22Rv1 (cell line): ENCODE measurements around the gene KIAA2012.
A peak's percentile ranks its signal among the peaks of the same experiment; 100 is the strongest.

Experiments used
- H3K27ac ChIP-seq: fragments of 450-650 bp; 2 replicates; pipeline ENCODE4 v1.5.1; 2017
- ZFX ChIP-seq: fragments of 450-650 bp; IDR thresholded peaks from 2 replicates; pipeline ENCODE4 v1.6.1; 2017; ENCODE audit warnings: antibody characterized with exemption, borderline replicate concordance
- TF ChIP-seq, protein P1 (sequence below): fragments of 450-650 bp; IDR thresholded peaks from 2 replicates; pipeline ENCODE4 v1.5.1; 2017; ENCODE audit warnings: mild to moderate bottlenecking

KIAA2012 gene

DNA sequence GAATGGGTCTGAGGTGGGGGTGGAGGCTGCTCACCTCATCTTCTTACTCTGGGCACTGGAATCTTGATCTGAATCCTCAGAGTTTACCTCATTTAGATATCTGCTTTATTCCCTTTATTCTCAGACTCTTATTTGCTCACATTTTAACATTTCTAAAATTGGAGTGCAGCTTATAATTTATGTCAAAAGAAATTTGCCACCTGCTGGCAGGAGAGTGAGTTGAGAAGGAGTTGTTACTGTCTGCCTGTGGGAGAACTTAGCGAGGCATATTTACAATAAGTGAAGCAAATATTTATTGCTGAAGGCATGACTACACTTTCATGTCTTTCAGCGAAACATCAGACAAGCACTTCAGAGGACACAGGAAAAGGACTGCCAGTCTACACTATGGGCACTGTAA, 16.4 kb upstream of the KIAA2012 start:
- H3K27ac ChIP-seq, result no peak overlapping the region
- no peak for TF ChIP-seq ZFX
- TF ChIP-seq, protein P1, sequence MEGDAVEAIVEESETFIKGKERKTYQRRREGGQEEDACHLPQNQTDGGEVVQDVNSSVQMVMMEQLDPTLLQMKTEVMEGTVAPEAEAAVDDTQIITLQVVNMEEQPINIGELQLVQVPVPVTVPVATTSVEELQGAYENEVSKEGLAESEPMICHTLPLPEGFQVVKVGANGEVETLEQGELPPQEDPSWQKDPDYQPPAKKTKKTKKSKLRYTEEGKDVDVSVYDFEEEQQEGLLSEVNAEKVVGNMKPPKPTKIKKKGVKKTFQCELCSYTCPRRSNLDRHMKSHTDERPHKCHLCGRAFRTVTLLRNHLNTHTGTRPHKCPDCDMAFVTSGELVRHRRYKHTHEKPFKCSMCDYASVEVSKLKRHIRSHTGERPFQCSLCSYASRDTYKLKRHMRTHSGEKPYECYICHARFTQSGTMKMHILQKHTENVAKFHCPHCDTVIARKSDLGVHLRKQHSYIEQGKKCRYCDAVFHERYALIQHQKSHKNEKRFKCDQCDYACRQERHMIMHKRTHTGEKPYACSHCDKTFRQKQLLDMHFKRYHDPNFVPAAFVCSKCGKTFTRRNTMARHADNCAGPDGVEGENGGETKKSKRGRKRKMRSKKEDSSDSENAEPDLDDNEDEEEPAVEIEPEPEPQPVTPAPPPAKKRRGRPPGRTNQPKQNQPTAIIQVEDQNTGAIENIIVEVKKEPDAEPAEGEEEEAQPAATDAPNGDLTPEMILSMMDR, result peak; percentile 35

DNA sequence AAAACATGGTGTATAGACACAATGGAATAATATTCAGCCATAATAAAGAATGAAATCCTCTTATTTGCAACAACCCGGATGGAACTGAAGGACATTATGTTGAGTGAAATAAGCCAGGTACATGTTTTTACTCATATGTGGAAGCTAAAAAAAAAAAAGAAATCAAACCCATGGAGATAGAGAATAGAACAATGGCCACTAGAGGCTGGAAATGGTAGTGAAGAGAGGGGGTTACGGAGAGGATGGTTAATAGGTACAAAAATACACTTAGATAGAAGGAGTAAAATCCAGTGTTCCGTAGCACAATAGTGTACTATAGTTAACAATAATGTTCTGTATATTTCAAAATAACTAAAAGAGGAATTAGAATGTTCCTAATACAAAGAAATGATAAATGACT, 12.8 kb upstream of the KIAA2012 start:
- TF ChIP-seq, protein P1, result peak; percentile 43
- TF ChIP-seq ZFX, result no peak

DNA sequence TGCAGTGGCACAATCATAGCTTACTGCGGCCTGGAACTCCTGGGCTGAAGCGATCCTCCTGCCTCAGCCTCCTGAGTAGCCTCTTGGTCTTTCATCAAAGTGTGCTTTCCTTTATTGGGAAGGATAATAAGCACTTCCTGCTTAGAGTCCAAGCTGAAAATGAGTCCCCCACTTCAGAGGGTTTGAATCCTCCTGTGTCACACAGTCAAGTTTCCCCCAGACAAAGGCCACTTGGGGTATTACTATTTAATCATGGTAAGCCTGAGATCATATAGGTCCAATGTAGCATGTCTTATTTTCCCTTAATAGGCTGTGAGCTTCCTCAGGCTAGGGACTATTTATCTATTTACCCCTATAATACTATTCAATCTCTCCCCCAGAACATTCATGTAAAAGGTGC, 11.4 kb upstream of the KIAA2012 start:
- H3K27ac ChIP-seq, result no peak overlapping the region

More for the DNA sequence above, 12.8 kb upstream of the KIAA2012 start:
- H3K27ac ChIP-seq, result no peak overlapping the region

DNA sequence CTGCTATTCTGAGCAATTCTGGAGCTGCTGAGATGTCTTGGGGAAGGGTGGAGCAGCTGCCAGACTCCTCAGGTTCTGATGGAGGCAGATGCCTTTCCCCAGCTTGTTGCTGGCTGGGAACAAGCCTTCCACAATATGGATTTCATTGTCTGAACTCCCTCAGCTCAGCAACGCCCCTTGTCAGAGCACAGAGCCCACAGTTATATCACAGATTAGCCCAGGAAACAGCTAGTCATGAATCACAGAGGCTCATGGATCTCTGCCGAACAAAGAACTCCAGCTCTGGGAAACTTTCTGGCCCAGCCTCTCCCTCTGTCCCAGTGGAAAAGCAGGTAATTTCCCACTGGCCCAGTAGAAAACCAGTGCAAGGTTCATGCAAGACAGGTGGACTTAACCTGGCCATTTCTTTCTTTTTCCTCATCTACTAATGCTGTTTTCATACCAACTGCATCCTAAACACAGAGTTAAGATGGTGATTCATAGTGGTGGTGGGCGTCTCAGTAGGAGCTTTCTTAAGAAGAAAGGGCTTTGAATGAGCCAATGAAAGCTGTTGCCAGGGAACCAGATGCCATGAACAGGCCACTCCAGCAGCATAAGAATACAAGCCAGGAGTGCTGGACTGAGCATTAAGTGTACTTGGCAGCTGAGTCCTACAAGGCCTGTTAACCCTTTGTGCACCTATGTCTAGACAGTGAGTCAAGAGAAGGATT, 8.7 kb upstream of the KIAA2012 start:
- H3K27ac ChIP-seq, result no peak overlapping the region
- TF ChIP-seq ZFX, result no peak
- TF ChIP-seq, protein P1, result no peak

More for the DNA sequence above, 11.4 kb upstream of the KIAA2012 start:
- TF ChIP-seq, protein P1, result no peak
- no peak for TF ChIP-seq ZFX

DNA sequence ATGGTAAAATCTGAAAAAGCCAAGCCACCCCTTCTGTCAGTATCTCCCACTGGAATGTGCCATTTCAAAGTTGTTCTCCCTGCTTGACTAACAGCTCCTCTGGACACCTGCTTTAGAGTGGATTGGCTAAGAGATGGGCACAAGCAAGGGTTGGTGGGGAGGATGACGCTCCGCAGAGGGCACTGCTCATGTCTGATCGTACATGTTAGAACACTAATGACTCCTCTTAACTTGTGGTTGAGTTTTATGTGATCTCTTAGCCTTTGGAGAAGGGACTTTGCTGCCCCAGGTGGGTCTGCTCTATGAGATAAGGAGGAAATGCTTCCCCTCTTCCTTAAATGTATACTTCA, 8.2 kb upstream of the KIAA2012 start:
- TF ChIP-seq, protein P1, result no peak
- TF ChIP-seq ZFX, result no peak

DNA sequence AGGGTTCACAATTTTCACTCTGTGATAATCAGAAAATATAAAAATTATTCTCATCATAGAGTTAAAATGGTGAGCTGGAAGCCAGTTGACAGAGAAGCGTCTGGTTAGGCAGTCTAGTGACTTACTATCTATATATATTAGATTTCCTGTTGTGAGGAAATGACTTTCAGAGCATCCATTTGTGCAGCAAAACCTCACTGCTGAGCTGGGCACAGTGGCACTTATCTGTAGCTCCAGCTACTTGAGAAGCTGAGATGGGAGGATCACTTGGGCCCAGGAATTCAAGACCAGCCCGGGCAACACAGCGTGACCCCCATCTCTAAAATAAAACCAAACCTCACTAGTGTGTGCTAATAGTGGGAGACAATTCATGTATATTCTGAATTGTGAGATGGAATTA, 7.2 kb upstream of the KIAA2012 start:
- no peak overlapping the region for H3K27ac ChIP-seq
- no peak for TF ChIP-seq ZFX
- TF ChIP-seq, protein P1, result no peak

More for the DNA sequence above, 8.2 kb upstream of the KIAA2012 start:
- H3K27ac ChIP-seq, result no peak overlapping the region

DNA sequence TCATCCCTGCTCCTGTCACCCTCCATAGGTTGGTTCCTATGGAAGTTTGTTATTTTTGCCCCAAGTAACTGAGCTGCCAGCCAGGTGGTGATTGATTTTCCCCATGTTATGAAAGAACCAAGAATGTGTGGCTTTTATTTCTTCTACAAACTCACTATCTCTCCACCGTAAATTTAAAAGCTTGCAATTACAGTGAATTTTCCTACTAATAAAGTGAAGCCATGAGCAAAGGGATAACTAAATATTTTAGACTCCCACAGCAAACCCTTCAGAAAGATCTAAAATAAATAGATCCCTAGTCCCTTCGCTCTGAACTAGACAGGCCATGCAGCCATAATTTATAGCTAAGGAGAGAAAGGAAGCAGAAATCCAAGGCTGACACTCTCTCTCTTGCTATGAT, 6.2 kb upstream of the KIAA2012 start:
- no peak overlapping the region for H3K27ac ChIP-seq
- no peak for TF ChIP-seq ZFX
- TF ChIP-seq, protein P1, result no peak
